Sigmoid colon (tissue), 4 donors: ENCODE measurements around the gene RCOR1.

Source experiments
- EP300 ChIP-seq, 4 donors: sonication (generic); formaldehyde crosslinking; IDR thresholded peaks; one replicate each; pipeline ENCODE4 v1.6.1; 2017; ENCODE audit warnings: antibody characterized with exemption in 4 of 4
- POLR2A ChIP-seq, 2 donors: fragments of 450-650 bp; IDR thresholded peaks; one replicate each; pipeline ENCODE4 v1.6.1; 2016; ENCODE audit warnings: antibody characterized with exemption in 2 of 2, mild to moderate bottlenecking in 2 of 2, moderate library complexity in 2 of 2
- POLR2AphosphoS5 ChIP-seq, 4 donors: sonication (generic); formaldehyde crosslinking; IDR thresholded peaks; one replicate each; pipeline ENCODE4 v1.6.1; 2017; ENCODE audit warnings: antibody characterized with exemption in 4 of 4
- TF ChIP-seq, protein P1 (sequence below), 4 experiments: fragments of 450-650 bp in 3 of 4; fragments of 200-600 bp in 1 of 4; IDR thresholded peaks; one replicate each; pipeline ENCODE4 v1.5.1; 2016 to 2019; ENCODE audit warnings: antibody characterized with exemption in 4 of 4, mild to moderate bottlenecking in 3 of 4, moderate library complexity in 2 of 4

DNA sequence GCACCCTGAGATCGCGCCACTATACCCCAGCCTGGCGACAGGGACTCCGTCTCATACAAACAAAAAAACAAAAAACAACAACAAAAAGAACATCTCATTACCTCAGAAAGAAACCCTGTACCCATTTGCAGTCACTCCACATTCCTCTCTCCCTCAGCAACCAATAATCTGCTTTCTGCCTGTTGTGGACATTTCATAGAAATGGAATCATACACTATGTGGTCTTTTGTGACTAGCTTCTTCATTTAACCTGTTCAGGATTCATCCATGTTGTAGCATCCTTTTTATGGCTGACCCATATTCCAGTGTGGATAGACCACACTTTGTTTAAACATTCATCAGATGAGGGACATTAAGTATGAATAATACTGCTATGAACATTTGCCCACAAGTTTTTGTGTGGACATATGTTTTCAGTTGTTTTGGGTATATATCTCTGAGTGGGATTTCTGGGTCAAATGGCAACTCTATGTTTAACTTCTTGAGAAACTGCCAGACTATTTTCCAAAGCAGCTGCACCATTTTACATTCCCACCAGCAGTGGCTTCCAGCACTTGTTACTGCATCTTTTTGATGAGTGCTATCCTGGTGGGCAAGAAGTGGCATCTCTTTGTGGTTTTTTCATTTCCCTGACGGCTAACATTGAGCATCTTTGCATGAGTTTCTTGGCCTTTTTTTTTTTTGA, 5.9 kb upstream of the RCOR1 start:
- TF ChIP-seq, protein P1, sequence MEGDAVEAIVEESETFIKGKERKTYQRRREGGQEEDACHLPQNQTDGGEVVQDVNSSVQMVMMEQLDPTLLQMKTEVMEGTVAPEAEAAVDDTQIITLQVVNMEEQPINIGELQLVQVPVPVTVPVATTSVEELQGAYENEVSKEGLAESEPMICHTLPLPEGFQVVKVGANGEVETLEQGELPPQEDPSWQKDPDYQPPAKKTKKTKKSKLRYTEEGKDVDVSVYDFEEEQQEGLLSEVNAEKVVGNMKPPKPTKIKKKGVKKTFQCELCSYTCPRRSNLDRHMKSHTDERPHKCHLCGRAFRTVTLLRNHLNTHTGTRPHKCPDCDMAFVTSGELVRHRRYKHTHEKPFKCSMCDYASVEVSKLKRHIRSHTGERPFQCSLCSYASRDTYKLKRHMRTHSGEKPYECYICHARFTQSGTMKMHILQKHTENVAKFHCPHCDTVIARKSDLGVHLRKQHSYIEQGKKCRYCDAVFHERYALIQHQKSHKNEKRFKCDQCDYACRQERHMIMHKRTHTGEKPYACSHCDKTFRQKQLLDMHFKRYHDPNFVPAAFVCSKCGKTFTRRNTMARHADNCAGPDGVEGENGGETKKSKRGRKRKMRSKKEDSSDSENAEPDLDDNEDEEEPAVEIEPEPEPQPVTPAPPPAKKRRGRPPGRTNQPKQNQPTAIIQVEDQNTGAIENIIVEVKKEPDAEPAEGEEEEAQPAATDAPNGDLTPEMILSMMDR (IDR thresholded peaks at IDR 0.05) = no peak
- TF ChIP-seq POLR2AphosphoS5 (IDR thresholded peaks at IDR 0.05) (no peak), POLR2A (IDR thresholded peaks at IDR 0.05) (no peak), EP300 (IDR thresholded peaks at IDR 0.05) (no peak)
